Mesothelial cell of epicardium (in vitro differentiated cells): ENCODE results near the gene CACNA1I. TPM values are rescaled to one million over a fixed set of nuclear protein-coding genes. Genes with fewer than 3 reads are reported as not detected.

ENCODE experiments used
- DNase-seq, 2 experiments: peaks; one replicate each; pipeline ENCODE4 v3.0.0; 2021; ENCODE audit warnings: low spot score in 2 of 2; ENCODE audit not compliant: unreplicated experiment in 2 of 2
- H3K27ac Mint-ChIP-seq: 2 replicates; pipeline ENCODE4 v1.8.0; 2021; ENCODE audit warnings: mixed read lengths
- H3K27me3 Mint-ChIP-seq: 2 replicates; pipeline ENCODE4 v1.8.0; 2021; ENCODE audit warnings: low read depth, mixed read lengths
- H3K36me3 Mint-ChIP-seq: 2 replicates; pipeline ENCODE4 v1.8.0; 2021; ENCODE audit warnings: mixed read lengths
- H3K4me1 Mint-ChIP-seq: 2 replicates; pipeline ENCODE4 v1.8.0; 2021; ENCODE audit warnings: mixed read lengths
- H3K4me3 Mint-ChIP-seq: 2 replicates; pipeline ENCODE4 v1.8.0; 2021; ENCODE audit warnings: mild to moderate bottlenecking, moderate library complexity, mixed read lengths
- H3K9me3 Mint-ChIP-seq: 2 replicates; pipeline ENCODE4 v1.8.0; 2021; ENCODE audit warnings: mixed read lengths
- CTCF ChIP-seq: fragments of 200-600 bp; sonication (generic); IDR thresholded peaks from one replicate; pipeline ENCODE4 v1.5.0; 2021; ENCODE audit warnings: antibody characterized with exemption; ENCODE audit not compliant: unreplicated experiment
- total RNA-seq: library from RNA; stranded (reverse); gene quantifications from 3 replicates; pipeline ENCODE4 v1.2.1, GENCODE V29; 2021

The CACNA1I gene
- total RNA-seq, 1 donor from 2014 or later: 0.31 TPM

GRCh38 chr22:39529487-39529851 lies 41.1 kb upstream of the CACNA1I start:
- no peak for DNase-seq
- Mint-ChIP-seq H3K4me3 (peak overlapping the region; percentile 13), H3K27me3 (no peaks in the 10 kb centered on the region), H3K36me3 (peaks cover 14% of the 10 kb centered on the region), H3K27ac (peak overlapping the region; percentile 8), H3K9me3 (no peaks in the 10 kb centered on the region), H3K4me1 (peaks cover 61% of the 10 kb centered on the region)
- TF ChIP-seq CTCF: peak; percentile 8

DNA sequence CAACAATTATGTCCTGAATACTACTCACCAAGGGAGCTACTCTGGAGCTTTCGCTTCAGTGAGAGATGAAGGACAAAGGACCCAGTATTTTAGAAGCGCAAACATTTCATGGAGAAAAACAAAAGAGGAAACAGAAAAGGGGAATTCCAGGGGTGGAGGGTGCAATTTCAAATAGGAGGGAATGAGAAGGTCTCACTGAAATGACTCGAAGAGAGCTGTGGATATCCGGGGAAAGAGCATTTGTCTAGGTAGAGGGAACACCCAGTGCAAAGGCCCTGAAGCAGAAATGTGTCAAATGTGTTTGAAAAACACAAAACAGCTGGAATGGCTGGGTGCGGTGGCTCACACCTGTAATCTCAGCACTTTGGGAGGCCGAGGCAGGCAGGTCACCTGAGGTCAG lies 40.4 kb upstream of the CACNA1I start:
- Mint-ChIP-seq H3K36me3 (peaks cover 8% of the 10 kb centered on the region), H3K27ac (peak overlapping the region; percentile 1), H3K4me3 (no peak overlapping the region), H3K4me1 (peaks cover 54% of the 10 kb centered on the region), H3K9me3 (no peaks in the 10 kb centered on the region), H3K27me3 (no peaks in the 10 kb centered on the region)
- no peak for DNase-seq
- no peak for TF ChIP-seq CTCF

DNA sequence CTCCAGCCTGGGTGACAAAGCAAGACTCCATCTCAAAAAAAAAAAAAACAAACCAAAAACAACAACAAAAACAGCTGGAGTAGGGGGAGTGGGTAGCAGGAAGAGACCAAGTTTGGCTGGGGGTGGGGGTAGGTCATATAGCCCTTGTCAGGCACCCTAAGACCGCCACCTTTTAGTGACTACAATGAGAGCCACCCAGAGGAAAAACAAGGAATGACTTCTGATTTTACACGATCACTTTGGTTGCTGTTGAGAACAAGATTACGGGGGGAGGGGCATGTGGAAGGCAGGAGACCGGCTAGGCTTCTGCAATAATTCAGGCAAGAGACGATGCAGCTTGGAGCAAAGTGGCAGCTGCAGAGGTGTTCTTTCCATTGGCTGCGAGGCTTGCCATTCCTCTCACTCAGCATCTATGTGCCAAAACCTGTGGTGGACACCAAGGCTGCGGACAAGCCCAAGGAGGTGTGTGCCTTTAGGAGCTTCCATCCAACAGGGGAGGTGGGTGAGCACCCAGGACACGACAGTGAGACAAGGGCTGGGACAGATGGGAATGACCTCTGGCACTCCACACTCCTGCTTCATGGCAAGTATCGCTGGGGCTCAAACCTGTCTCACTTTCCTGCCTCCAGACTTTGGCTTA lies 39.7 kb upstream of the CACNA1I start:
- H3K36me3 Mint-ChIP-seq: peaks cover 4% of the 10 kb centered on the region
- H3K27me3 Mint-ChIP-seq: no peaks in the 10 kb centered on the region
- peak overlapping the region; percentile 64 for H3K27ac Mint-ChIP-seq
- no peak for DNase-seq
- H3K4me3 Mint-ChIP-seq: peak overlapping the region; percentile 86
- TF ChIP-seq CTCF: peak; percentile 41
- H3K4me1 Mint-ChIP-seq: peaks cover 49% of the 10 kb centered on the region
- no peaks in the 10 kb centered on the region for H3K9me3 Mint-ChIP-seq

- TF ChIP-seq CTCF: no peak
- H3K27ac Mint-ChIP-seq: peak within 1 kb of the TSS; percentile 96
- no peaks in the 10 kb centered on the region for H3K27me3 Mint-ChIP-seq
- H3K36me3 Mint-ChIP-seq: peaks cover 4% of the 10 kb centered on the region
- peak; percentile 96 to 99 for DNase-seq
- no peaks in the 10 kb centered on the region for H3K9me3 Mint-ChIP-seq
- peaks cover 47% of the 10 kb centered on the region for H3K4me1 Mint-ChIP-seq
- H3K4me3 Mint-ChIP-seq: peak within 1 kb of the TSS; percentile 86
Observed at GRCh38 chr22:39532215-39533073, 38.1 kb upstream of the CACNA1I start, which contains the start of gene RPS19BP1. RPS19BP1 (minus strand) TSS chr22:39532748; CDS start chr22:39532738, 10 bp downstream.

GRCh38 chr22:39534092-39534506 lies 36.5 kb upstream of the CACNA1I start:
- no peak for TF ChIP-seq CTCF
- peaks cover 32% of the 10 kb centered on the region for H3K4me1 Mint-ChIP-seq
- H3K9me3 Mint-ChIP-seq: no peaks in the 10 kb centered on the region
- no peak for DNase-seq
- no peak overlapping the region for H3K4me3 Mint-ChIP-seq
- peaks cover 4% of the 10 kb centered on the region for H3K36me3 Mint-ChIP-seq
- H3K27ac Mint-ChIP-seq: no peak overlapping the region
- H3K27me3 Mint-ChIP-seq: no peaks in the 10 kb centered on the region
